ENCODE measurements around the gene SLC22A12. TPM values are rescaled to one million over a fixed set of nuclear protein-coding genes. Genes with fewer than 3 reads are reported as not detected.

Gene SLC22A12
- total RNA-seq, 1 donor from 2014 or later: not detected

DNA sequence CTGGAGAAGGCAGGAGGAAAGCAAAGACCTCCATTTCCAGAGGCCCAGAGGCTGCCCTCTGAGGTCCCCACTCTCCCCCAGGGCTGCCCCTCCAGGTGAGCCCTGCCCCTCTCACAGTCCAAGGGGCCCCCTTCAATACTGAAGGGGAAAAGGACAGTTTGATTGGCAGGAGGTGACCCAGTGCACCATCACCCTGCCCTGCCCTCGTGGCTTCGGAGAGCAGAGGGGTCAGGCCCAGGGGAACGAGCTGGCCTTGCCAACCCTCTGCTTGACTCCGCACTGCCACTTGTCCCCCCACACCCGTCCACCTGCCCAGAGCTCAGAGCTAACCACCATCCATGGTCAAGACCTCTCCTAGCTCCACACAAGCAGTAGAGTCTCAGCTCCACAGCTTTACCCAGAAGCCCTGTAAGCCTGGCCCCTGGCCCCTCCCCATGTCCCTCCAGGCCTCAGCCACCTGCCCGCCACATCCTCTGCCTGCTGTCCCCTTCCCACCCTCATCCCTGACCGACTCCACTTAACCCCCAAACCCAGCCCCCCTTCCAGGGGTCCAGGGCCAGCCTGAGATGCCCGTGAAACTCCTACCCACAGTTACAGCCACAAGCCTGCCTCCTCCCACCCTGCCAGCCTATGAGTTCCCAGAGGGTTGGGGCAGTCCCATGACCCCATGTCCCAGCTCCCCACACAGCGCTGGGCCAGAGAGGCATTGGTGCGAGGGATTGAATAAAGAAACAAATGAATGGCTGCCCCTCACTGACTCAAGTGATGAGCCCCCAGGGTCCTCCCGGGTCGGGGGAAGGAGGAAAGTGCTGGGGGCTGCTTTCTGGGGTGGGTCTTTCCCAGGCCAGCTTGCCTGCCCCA, 10.8 kb downstream of the SLC22A12 start:
- H3K27ac ChIP-seq: no peak overlapping the region
- H3K36me3 ChIP-seq: no peaks in the 10 kb centered on the region
- H3K27me3 ChIP-seq (ENCODE audit: low read depth): peaks cover 7% of the 10 kb centered on the region
- DNase-seq: no peak
- no peaks in the 10 kb centered on the region for H3K9me3 ChIP-seq
- no peak for ATAC-seq
- TF ChIP-seq, protein P1, sequence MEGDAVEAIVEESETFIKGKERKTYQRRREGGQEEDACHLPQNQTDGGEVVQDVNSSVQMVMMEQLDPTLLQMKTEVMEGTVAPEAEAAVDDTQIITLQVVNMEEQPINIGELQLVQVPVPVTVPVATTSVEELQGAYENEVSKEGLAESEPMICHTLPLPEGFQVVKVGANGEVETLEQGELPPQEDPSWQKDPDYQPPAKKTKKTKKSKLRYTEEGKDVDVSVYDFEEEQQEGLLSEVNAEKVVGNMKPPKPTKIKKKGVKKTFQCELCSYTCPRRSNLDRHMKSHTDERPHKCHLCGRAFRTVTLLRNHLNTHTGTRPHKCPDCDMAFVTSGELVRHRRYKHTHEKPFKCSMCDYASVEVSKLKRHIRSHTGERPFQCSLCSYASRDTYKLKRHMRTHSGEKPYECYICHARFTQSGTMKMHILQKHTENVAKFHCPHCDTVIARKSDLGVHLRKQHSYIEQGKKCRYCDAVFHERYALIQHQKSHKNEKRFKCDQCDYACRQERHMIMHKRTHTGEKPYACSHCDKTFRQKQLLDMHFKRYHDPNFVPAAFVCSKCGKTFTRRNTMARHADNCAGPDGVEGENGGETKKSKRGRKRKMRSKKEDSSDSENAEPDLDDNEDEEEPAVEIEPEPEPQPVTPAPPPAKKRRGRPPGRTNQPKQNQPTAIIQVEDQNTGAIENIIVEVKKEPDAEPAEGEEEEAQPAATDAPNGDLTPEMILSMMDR (IDR thresholded peaks at IDR 0.05): no peak
- intact Hi-C loops (cut with DNase I): no loop called here
- no peak overlapping the region for H3K4me3 ChIP-seq
- no peaks in the 10 kb centered on the region for H3K4me1 ChIP-seq

DNA sequence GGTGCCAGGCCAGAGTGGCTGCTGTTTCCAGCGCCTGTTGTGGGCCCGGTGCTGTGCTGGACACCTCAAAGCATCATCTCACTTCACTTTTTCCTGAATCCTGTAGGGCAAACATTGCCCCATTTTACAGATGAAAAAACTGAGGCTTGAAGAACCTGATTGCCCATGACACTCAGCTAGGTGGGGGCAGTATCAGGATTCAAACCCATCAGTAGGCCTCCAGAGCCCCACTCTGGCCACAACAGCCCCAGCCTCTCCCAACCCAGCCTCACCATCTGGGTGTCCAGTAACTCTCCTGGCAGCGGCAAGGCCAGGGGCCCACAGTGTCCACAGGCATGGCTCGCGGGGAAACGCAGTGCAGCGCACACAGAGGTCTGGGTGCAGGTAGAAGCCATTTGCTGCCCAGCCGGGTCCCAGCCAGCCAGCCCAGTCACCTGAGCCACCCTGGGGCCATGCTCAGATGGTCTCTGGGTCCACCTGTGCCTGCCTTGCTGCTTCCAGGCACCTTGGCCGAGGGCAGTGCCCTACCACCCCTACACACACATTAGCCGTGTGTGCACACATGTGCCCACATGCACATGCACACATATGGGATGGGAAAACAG, 11.5 kb downstream of the SLC22A12 start:
- peaks cover 10% of the 10 kb centered on the region for H3K27me3 ChIP-seq (ENCODE audit: low read depth)
- no peak for ATAC-seq
- intact Hi-C loops (cut with DNase I): no loop called here
- H3K4me3 ChIP-seq: no peak overlapping the region
- no peaks in the 10 kb centered on the region for H3K9me3 ChIP-seq
- no peaks in the 10 kb centered on the region for H3K36me3 ChIP-seq
- H3K27ac ChIP-seq: no peak overlapping the region
- DNase-seq: no peak
- TF ChIP-seq, protein P1 (IDR thresholded peaks at IDR 0.05): no peak
- H3K4me1 ChIP-seq: no peaks in the 10 kb centered on the region

DNA sequence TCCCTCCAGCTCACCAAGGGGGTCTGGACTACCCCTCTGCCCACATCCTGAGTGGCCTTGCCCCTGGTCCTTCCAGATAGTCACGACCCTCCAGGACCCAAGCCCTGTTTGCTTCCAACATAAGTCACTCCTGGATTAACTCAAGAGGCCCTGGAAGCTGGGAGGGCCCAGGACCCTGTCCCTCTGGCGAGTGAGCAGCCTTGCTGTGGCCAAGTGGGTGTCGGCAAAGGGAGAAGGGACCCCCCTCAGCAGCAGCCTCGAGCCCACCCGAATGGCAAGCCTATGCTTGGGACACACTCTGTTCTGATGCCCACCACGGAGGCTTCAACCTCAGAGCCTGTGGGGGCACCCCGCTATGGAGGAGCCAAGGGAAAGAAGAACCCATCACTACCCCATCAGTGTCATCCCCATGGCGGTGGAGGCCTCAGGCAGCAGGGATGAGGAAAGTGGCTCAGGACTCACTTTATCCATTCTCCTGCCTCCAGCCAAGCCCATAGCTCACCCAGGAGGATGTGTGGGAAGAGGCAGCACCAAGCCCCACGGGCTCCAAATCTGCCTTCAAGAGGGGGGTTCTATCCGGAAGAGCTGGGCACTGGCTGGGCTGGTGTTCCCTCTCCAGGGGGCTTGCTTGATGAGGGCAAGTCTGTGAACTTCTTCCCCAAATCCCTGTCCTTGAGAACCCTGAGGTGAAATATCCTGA, 12.5 kb downstream of the SLC22A12 start:
- H3K27me3 ChIP-seq (ENCODE audit: low read depth): peaks cover 15% of the 10 kb centered on the region
- H3K4me3 ChIP-seq: no peak overlapping the region
- H3K36me3 ChIP-seq: no peaks in the 10 kb centered on the region
- no peaks in the 10 kb centered on the region for H3K4me1 ChIP-seq
- ATAC-seq (no peak), DNase-seq (no peak)
- H3K9me3 ChIP-seq: no peaks in the 10 kb centered on the region
- H3K27ac ChIP-seq: no peak overlapping the region
- TF ChIP-seq, protein P1 (IDR thresholded peaks at IDR 0.05): no peak
- intact Hi-C loops (cut with DNase I): no loop called here

DNA sequence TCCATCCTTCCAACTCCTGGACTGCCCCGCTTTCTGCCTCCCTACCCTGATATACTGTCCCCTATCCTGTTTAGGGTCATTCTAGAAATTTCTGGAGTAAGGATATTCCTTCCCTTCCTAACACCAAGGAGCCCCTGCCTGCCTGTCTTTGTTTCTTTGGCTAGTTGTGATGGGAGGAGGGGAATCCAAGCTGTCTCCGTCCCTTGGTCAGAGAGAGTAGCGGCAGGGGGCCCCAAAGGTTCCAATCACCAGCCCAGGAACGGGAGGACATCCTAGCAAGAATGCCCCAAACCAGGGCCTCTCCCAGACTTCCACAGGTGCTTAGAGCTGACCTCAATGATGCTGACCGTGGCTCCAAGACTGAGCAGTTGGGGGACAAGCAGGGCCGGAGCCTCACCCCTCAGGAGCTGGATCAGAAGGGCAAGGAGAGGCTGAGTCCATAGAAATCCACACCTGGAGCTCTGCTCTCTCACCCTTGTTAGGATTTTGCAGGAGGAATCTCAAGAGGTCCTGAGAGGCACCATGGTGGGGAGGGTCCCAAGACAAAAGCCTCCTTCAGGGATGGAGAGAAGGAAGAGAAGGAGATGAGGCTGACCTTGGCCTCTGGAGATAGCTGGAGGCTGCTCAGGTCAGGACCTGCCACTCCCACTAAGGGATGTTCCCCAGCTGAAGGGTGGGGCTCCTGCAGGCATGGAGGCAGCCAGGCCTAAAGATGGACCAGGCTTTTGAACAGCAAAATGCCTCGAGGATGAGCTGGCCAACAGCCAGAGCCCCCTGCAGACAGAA, 13.6 kb downstream of the SLC22A12 start:
- Histone ChIP-seq H3K4me1 (no peaks in the 10 kb centered on the region), H3K27me3 (ENCODE audit: low read depth) (peaks cover 15% of the 10 kb centered on the region), H3K27ac (no peak overlapping the region), H3K9me3 (no peaks in the 10 kb centered on the region), H3K4me3 (no peak overlapping the region), H3K36me3 (no peaks in the 10 kb centered on the region)
- TF ChIP-seq, protein P1 (IDR thresholded peaks at IDR 0.05): no peak
- DNase-seq (no peak), ATAC-seq (no peak)
- intact Hi-C loops (cut with DNase I): no loop called here

DNA sequence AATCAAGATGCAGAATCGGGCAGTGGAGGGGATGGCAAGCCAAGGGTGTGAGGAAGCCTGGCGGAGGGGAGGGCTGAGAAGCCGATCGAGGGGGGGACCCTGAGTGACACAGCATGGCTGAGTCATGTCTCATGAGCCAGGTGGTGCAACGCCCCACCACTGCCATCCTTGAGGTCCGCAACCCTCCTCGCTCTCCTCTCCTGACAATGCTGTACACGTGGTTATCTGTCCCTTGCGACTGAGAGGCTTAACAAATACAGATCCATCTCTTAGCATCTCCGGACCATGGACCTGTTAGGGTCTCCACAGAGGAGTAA, 14.2 kb downstream of the SLC22A12 start:
- Histone ChIP-seq H3K4me3 (no peak overlapping the region), H3K27ac (no peak overlapping the region), H3K4me1 (no peaks in the 10 kb centered on the region), H3K27me3 (ENCODE audit: low read depth) (peaks cover 15% of the 10 kb centered on the region), H3K36me3 (no peaks in the 10 kb centered on the region), H3K9me3 (no peaks in the 10 kb centered on the region)
- intact Hi-C loops (cut with DNase I): no loop called here
- TF ChIP-seq, protein P1 (IDR thresholded peaks at IDR 0.05): no peak
- DNase-seq (no peak), ATAC-seq (no peak)
